Measurements from ENCODE around the gene PRRT1.

- TF ChIP-seq CTCF (IDR thresholded peaks at IDR 0.05; ENCODE audit: insufficient read depth, low read length, poor library complexity, severe bottlenecking) (no peak), EZH2phosphoT487 (conservative IDR thresholded peaks at IDR 0.05; ENCODE audit: low read length) (no peak)
Measured at GRCh38 chr6:32140420-32141046, 11.2 kb downstream of the PRRT1 start.

Data from SU-DHL-6 (cell line).